ENCODE measurements around the gene SLC2A9.

- TF ChIP-seq POLR2AphosphoS5 (IDR thresholded peaks at IDR 0.05) (no peak), POLR2A (IDR thresholded peaks at IDR 0.05) (no peak)
Observed at GRCh38 chr4:9933184-9933583, 88.1 kb downstream of the SLC2A9 start.
